ENCODE results near the gene CLASP1.

Gene CLASP1

DNA sequence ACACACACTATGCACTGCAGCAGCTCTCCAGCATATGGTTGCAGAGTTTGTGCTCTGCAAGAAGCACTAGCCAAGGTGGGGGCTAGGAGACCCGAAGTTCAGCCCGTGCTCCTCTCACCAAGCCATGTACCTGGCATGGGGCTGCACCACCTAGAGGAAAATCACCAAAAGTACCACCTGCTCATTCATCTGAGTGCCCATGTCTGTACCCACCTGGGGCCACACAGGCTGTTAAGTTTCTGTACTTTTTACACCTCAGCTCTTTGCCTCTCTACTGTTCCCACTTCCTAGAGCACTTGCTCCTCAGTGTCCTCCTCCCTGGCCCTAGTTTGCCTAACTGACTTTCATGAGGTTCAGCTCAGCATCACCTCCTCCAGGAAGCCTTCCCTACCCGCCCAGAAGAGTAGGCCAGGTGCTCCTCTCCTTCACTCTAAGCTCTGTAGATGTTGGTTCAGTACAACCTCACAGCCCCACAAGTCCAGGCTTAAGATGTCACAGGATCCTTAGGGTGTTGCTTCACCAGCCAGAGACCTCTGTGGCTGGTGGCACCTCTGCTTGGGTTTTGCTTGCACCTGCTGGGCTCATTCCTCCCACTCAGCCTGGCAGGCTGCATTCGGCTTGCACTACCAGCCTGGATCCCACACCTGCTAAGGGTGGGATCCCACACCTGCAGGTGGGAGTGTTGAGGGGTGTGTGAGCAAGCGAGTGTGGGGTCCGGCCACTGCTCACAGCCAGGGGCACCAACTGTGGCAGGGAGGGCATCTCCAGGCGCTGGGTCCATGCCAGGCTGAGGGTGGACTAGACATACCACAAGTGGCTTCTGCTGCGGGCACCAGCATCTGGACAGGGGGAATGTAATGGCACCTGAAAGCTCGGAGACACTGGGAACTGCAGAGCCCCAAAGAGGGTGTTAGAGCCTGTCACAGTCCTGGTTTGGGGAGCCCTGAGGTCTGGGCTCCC, 354.1 kb downstream of the CLASP1 start:
- TF ChIP-seq, protein P1, sequence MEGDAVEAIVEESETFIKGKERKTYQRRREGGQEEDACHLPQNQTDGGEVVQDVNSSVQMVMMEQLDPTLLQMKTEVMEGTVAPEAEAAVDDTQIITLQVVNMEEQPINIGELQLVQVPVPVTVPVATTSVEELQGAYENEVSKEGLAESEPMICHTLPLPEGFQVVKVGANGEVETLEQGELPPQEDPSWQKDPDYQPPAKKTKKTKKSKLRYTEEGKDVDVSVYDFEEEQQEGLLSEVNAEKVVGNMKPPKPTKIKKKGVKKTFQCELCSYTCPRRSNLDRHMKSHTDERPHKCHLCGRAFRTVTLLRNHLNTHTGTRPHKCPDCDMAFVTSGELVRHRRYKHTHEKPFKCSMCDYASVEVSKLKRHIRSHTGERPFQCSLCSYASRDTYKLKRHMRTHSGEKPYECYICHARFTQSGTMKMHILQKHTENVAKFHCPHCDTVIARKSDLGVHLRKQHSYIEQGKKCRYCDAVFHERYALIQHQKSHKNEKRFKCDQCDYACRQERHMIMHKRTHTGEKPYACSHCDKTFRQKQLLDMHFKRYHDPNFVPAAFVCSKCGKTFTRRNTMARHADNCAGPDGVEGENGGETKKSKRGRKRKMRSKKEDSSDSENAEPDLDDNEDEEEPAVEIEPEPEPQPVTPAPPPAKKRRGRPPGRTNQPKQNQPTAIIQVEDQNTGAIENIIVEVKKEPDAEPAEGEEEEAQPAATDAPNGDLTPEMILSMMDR (IDR thresholded peaks at IDR 0.05; ENCODE audit: borderline replicate concordance, insufficient read depth, low read depth, low read length): no peak
- no peak overlapping the region for H3K4me3 ChIP-seq (ENCODE audit: low read depth, low read length)

DNA sequence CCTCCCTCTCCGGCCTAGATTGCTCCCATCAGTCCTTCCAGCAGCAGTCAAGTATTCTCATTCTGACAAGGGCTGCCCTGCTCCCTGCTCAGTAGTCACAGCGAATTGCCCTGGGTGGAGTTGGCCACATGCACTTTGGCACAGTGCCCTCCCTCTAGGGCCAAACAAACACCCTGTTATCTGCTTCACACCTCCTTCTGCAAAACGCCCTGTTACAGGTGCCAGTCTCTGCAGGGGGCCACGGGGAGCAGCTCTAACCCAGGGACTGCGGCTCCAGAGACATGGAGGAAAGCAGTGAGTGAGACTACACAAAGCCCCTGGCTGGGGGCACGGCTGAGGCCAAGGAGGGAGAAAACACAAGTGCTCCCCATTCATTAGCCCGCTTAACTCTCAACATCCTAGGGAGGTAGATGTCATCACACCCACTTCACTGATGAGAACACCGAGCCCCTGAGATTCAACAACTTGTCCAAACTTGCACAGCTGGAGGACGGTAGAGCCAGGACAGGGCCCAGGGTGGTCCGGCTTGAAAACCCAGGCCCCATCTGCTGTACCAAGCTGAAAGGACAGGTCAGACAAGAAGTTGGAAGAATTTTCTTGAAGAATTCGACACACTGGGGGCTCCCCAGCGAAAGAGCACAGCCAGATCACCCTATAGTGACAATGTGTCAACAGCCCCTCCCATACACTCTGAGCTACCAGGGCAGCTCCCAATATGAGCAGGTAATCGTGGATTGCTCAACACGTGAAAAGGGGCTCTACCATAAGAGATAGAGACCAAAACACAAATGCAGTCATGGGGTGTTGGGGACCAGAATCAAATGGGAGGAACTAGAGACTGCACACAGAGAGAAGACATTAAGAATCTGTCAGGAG, 355.6 kb downstream of the CLASP1 start:
- TF ChIP-seq, protein P1 (IDR thresholded peaks at IDR 0.05; ENCODE audit: borderline replicate concordance, insufficient read depth, low read depth, low read length): no peak
- no peak overlapping the region for H3K4me3 ChIP-seq (ENCODE audit: low read depth, low read length)

DNA sequence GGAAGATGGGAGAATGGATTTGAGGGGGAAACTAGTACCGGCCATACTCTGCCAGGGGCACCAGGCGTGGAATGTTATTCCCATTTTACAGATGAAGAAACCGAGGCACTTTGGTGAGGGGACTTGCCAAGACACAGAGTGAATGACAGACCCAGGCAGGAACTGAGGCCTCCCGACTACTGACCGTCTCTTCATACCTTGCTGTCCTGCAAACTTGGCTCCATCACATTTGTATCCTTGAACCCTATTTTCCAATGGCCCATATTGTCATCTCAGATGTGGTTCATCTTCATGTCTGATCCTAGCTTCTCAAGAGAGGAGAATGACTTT, 358.0 kb downstream of the CLASP1 start:
- no peak overlapping the region for H3K4me3 ChIP-seq (ENCODE audit: low read depth, low read length)
- TF ChIP-seq, protein P1 (IDR thresholded peaks at IDR 0.05; ENCODE audit: borderline replicate concordance, insufficient read depth, low read depth, low read length): no peak

DNA sequence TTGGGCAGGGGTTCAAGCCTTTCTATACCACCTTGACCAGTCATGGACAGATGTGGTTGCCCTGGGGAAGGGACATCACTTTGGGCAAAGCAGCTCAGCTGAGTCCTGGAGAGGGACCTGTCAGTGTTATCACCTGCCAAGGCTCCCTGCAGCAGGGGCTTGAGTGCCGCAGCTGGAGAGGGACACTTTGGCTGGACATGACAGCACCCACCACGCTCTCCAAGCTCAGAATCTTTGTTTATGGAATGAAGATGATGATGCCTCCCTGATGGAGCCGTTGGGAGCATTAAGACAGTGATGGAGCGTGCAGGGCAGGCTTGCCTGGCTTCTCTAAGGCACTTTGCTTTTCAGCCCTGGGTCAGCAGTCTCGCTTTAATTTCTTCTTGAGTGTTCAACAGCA, 360.0 kb downstream of the CLASP1 start:
- H3K4me3 ChIP-seq (ENCODE audit: low read depth, low read length): no peak overlapping the region
- TF ChIP-seq, protein P1 (IDR thresholded peaks at IDR 0.05; ENCODE audit: borderline replicate concordance, insufficient read depth, low read depth, low read length): no peak

DNA sequence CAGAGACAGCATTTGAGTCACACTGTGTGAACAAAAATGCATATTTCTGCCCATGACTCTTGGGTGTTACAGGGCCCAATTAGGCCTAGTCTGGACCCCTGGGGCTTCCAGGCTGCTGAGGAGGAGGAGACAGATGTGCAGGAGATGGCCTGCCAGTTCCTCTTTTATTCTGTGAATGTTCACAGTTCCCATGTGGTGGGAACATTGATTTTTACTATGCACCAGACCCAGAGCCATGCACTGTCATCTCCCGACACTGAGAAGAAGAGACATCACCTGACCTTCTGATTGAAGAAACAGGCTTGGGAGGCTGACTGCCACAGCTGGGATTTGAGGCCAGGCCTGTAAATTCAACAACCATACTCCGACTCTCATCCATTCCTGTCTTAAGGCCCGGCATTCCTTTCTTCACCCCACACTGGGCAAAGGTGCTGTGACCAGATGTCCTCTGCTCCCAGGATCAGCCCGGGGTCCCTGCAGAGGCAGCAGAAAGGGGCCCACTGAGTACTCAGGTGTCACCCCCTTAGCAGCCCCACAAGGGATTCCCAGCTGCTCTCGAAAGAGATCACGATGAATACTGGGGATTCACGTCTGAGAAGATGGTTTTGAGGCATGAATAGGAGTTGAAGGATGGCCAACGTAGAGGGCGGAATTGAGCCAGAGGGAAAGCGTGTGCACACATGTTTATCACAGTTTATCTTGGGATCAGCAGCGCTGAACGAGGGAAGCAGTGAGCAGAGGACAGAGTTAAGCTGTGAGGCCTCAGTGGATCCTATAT, 360.6 kb downstream of the CLASP1 start:
- H3K4me3 ChIP-seq (ENCODE audit: low read depth, low read length): no peak overlapping the region
- TF ChIP-seq, protein P1 (IDR thresholded peaks at IDR 0.05; ENCODE audit: borderline replicate concordance, insufficient read depth, low read depth, low read length): no peak

DNA sequence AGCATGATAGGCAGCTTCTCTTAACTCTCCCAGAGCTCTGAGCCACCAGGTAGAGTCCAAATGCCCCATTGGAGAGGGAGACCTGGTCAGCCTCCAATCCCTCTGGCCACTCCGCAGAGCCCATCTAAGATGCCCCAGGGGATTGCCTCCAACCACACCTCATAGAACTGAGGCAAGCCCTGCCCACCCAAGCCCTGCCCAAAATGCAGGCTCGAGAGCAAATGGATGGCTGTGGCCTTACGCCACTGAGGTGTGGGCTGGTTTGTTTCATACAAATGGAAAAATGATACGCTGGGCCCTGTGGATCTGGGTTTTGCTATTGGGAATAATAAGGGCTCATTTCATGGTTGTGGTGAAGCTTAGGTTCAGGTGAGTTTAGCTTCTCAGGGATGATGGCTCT, 361.3 kb downstream of the CLASP1 start:
- TF ChIP-seq, protein P1 (IDR thresholded peaks at IDR 0.05; ENCODE audit: borderline replicate concordance, insufficient read depth, low read depth, low read length): no peak
- H3K4me3 ChIP-seq (ENCODE audit: low read depth, low read length): no peak overlapping the region
